PC-9 (cell line): ENCODE results near the gene PKHD1. TPM values are rescaled to one million over a fixed set of nuclear protein-coding genes. Genes with fewer than 3 reads are reported as not detected.

Experiments used
- BruUV-seq: library from RNA; stranded (reverse); fragments of 400-500 nt; replicated peaks from 2 replicates; lab custom pipeline; 2021; lab: Mats Ljungman, UMichigan
- CTCF ChIA-PET: fragments of 300-600 bp; sonication (Branson Sonifier 250); formaldehyde crosslinking; loops from one replicate; lab custom pipeline; 2022; ENCODE audit warnings: antibody characterized with exemption; lab: Charles Lee
- POLR2A ChIA-PET: fragments of 300-600 bp; sonication (Branson Sonifier 250); formaldehyde crosslinking; loops from one replicate; lab custom pipeline; 2022; ENCODE audit warnings: antibody characterized with exemption; ENCODE audit not compliant: unreplicated experiment; lab: Charles Lee
- DNase-seq, 2 experiments: peaks; one replicate each; pipeline versions ENCODE4 v3.0.0 to v3.0.0-alpha.2; 2015 to 2022; ENCODE audit warnings: mixed read lengths in 1 of 2
- H2AFZ ChIP-seq: fragments of 200-600 bp; sonication (generic); 2 replicates; pipeline ENCODE4 v1.8.1; 2017; ENCODE audit warnings: antibody characterized with exemption
- H3F3A ChIP-seq: fragments of 200-600 bp; sonication (generic); 2 replicates; pipeline ENCODE4 v1.8.1; 2017; ENCODE audit warnings: antibody characterized with exemption, mild to moderate bottlenecking, low read depth; ENCODE audit not compliant: insufficient read depth
- H3K27ac ChIP-seq: fragments of 200-600 bp; sonication (generic); 2 replicates; pipeline ENCODE4 v1.6.1; 2016; ENCODE audit warnings: mixed run types
- H3K27me3 ChIP-seq: fragments of 200-600 bp; sonication (generic); 2 replicates; pipeline ENCODE4 v1.6.1; 2016; ENCODE audit warnings: low read depth, mixed run types; ENCODE audit not compliant: insufficient read depth
- H3K36me3 ChIP-seq: fragments of 200-600 bp; sonication (generic); 2 replicates; pipeline ENCODE4 v1.6.1; 2016; ENCODE audit warnings: low read depth, mixed run types
- H3K4me1 ChIP-seq: fragments of 200-600 bp; sonication (generic); replicated peaks from 2 replicates; pipeline ENCODE4 v1.6.1; 2016; ENCODE audit warnings: mixed run types; ENCODE audit not compliant: insufficient read depth
- H3K4me2 ChIP-seq: fragments of 200-600 bp; sonication (generic); 2 replicates; pipeline ENCODE4 v1.6.1; 2017; ENCODE audit warnings: mixed run types
- H3K4me3 ChIP-seq: fragments of 200-600 bp; sonication (generic); 2 replicates; pipeline ENCODE4 v1.6.1; 2016; ENCODE audit warnings: mixed run types
- H3K79me2 ChIP-seq: fragments of 200-600 bp; sonication (generic); 2 replicates; pipeline ENCODE4 v1.6.1; 2017; ENCODE audit warnings: low read depth, mixed run types
- H3K9me2 ChIP-seq: fragments of 200-600 bp; sonication (generic); 2 replicates; pipeline ENCODE4 v1.8.1; 2017; ENCODE audit warnings: mild to moderate bottlenecking; ENCODE audit not compliant: insufficient read depth
- H3K9me3 ChIP-seq: fragments of 200-600 bp; sonication (generic); 2 replicates; pipeline ENCODE4 v1.8.1; 2016; ENCODE audit warnings: low read depth; ENCODE audit not compliant: insufficient read depth
- H4K20me1 ChIP-seq: fragments of 200-600 bp; sonication (generic); 2 replicates; pipeline ENCODE4 v1.8.1; 2017; ENCODE audit not compliant: insufficient read depth
- CTCF ChIP-seq: fragments of 200-600 bp; sonication (generic); conservative IDR thresholded peaks from 2 replicates; pipeline ENCODE4 v1.6.1; 2017; ENCODE audit warnings: mixed run types, antibody characterized with exemption, mild to moderate bottlenecking, moderate library complexity
- EZH2 ChIP-seq: fragments of 200-600 bp; sonication (generic); IDR thresholded peaks from 2 replicates; pipeline ENCODE4 v1.8.0; 2017; ENCODE audit warnings: antibody characterized with exemption, low read depth
- intact Hi-C: fragments of 100-400 bp; cut with micrococcal nuclease; formaldehyde crosslinking; loops from one replicate; pipeline ENCODE4 v1.10.0; 2022; ENCODE audit not compliant: unreplicated experiment
- total RNA-seq: library from RNA; stranded (reverse); gene quantifications from 2 replicates; pipeline ENCODE4 v1.2.3, GENCODE V29; 2021

The PKHD1 gene
- total RNA-seq, 1 experiment from 2014 or later = not detected

- POLR2A ChIA-PET = no interaction called here
- Histone ChIP-seq H2AFZ (no peak overlapping the region), H3K27ac (no peak overlapping the region), H3K9me3 (no peaks in the 10 kb centered on the region), H3K36me3 (no peaks in the 10 kb centered on the region), H3K4me3 (no peak overlapping the region), H3K4me2 (no peak overlapping the region), H4K20me1 (no peaks in the 10 kb centered on the region), H3K9me2 (no peaks in the 10 kb centered on the region), H3F3A (no peaks in the 10 kb centered on the region), H3K27me3 (no peaks in the 10 kb centered on the region), H3K79me2 (no peaks in the 10 kb centered on the region), H3K4me1 (no peaks in the 10 kb centered on the region)
- intact Hi-C loops = no loop called here
- TF ChIP-seq CTCF (no peak), EZH2 (no peak)
- DNase-seq = no peak
- no TSS peak for BruUV-seq
- CTCF ChIA-PET = no interaction called here
These were observed 368.1 kb downstream of the PKHD1 start for GRCh38 chr6:51719297-51719696.

GRCh38 chr6:51718533-51718932 lies 368.9 kb downstream of the PKHD1 start:
- no peaks in the 10 kb centered on the region for H4K20me1 ChIP-seq
- no peak overlapping the region for H3K4me2 ChIP-seq
- H3K27me3 ChIP-seq = no peaks in the 10 kb centered on the region
- intact Hi-C loops = no loop called here
- no peaks in the 10 kb centered on the region for H3K9me2 ChIP-seq
- H3K36me3 ChIP-seq = no peaks in the 10 kb centered on the region
- DNase-seq = no peak
- H3K9me3 ChIP-seq = no peaks in the 10 kb centered on the region
- H2AFZ ChIP-seq = no peak overlapping the region
- H3K27ac ChIP-seq = no peak overlapping the region
- H3K79me2 ChIP-seq = no peaks in the 10 kb centered on the region
- H3F3A ChIP-seq = no peaks in the 10 kb centered on the region
- CTCF ChIA-PET = no interaction called here
- no peaks in the 10 kb centered on the region for H3K4me1 ChIP-seq
- no TSS peak for BruUV-seq
- POLR2A ChIA-PET = no interaction called here
- TF ChIP-seq EZH2 (no peak), CTCF (no peak)
- no peak overlapping the region for H3K4me3 ChIP-seq

GRCh38 chr6:51717477-51717876 lies 369.9 kb downstream of the PKHD1 start:
- Histone ChIP-seq H3K4me3 (no peak overlapping the region), H3K9me2 (no peaks in the 10 kb centered on the region), H3K9me3 (no peaks in the 10 kb centered on the region), H3K27ac (no peak overlapping the region), H3K36me3 (no peaks in the 10 kb centered on the region), H3K4me1 (no peaks in the 10 kb centered on the region), H3K27me3 (no peaks in the 10 kb centered on the region), H3K79me2 (no peaks in the 10 kb centered on the region), H3K4me2 (no peak overlapping the region), H4K20me1 (no peaks in the 10 kb centered on the region), H2AFZ (no peak overlapping the region), H3F3A (no peaks in the 10 kb centered on the region)
- no TSS peak for BruUV-seq
- CTCF ChIA-PET = no interaction called here
- intact Hi-C loops = no loop called here
- TF ChIP-seq CTCF (no peak), EZH2 (no peak)
- POLR2A ChIA-PET = no interaction called here
- DNase-seq = no peak
